Large intestine (tissue), 3 donors: ENCODE results near the gene PACSIN1. TPM values are rescaled to one million over a fixed set of nuclear protein-coding genes. Genes with fewer than 3 reads are reported as not detected.

Experiments
- DNase-seq, 2 donors: peaks; one replicate each; pipeline versions ENCODE4 v3.0.0 to v3.0.0-alpha.2; 2013
- H3K27ac ChIP-seq: one replicate; pipeline ENCODE4 v1.5.1; 2013; ENCODE audit warnings: low read length
- H3K27me3 ChIP-seq: 2 replicates; pipeline ENCODE4 v1.6.1; 2013; ENCODE audit warnings: low read length; ENCODE audit not compliant: control insufficient read depth, insufficient read depth
- H3K36me3 ChIP-seq: 2 replicates; pipeline ENCODE4 v1.6.1; 2013; ENCODE audit warnings: low read length; ENCODE audit not compliant: control insufficient read depth, insufficient read depth
- H3K4me1 ChIP-seq: one replicate; pipeline ENCODE4 v1.6.1; 2013; ENCODE audit warnings: low read length; ENCODE audit not compliant: control insufficient read depth, insufficient read depth
- H3K4me3 ChIP-seq: one replicate; pipeline ENCODE4 v1.5.1; 2013; ENCODE audit warnings: low read length
- H3K9me3 ChIP-seq: one replicate; pipeline ENCODE4 v1.6.1; 2013; ENCODE audit warnings: mild to moderate bottlenecking, low read depth, low read length, moderate library complexity; ENCODE audit not compliant: control insufficient read depth
- WGBS: methylation state at CpG from one replicate; pipeline ENCODE4 v1.1.5; 2013; ENCODE audit warnings: low lambda C conversion rate; ENCODE audit not compliant: insufficient coverage; 5-methylcytosine and 5-hydroxymethylcytosine counted together
- polyA plus RNA-seq: library from polyadenylated mRNA; unstranded; fragments of 120-200 nt; gene quantifications from one replicate; pipeline ENCODE4 v1.2.1, GENCODE V29; 2013

PACSIN1 gene
- polyA plus RNA-seq, 1 donor: 0.33 TPM

DNA sequence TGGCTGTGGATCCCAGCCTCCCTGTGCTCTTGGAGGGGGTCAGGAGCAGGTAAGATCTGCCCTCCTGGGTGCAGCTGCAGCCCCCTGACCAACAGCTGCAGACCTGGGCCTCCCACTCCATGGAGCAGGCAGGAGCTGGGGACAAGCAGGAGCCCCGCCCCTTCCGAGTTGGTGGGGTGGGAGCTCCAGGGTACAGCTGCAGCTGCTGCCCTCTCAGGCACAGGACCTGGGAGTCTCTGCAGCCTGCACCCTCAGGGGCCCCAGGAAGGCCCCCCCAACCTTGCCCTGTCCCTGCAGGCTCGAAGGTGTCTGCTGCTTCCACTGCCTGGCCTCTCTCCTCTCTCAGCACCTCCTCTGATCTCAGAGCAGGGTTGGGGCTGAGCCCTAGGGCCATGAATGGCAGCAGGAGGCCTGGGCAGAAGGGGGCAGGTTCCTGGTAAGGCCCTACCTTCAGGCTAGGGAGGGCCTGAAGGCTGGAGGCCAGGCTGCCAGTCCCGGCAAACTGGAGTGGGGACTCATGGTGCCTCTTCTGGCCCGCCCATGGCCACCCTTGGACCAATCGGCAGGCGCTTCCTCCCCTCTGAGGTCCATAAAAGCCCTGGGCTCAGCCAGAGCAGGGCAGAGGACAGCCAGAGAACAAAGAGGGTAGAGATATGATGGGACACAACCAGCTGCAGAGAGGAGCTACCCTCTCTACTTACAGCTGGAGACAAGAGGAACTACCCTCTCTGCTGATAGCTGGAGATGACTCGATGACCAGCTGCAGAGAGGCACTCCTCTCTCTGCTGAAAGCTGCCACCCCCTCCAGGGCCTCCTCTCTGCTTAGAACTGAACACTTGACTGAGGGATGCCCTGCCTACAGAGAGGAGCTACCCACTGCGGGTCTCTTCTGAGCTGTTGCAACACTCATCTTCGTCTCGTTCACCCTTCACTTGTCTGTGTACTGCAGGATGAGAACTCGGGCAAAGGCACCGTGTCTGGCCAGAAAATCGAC is 7.8 kb upstream of the PACSIN1 start:
- H3K4me1 ChIP-seq: peaks cover 4% of the 10 kb centered on the region
- no peak overlapping the region for H3K4me3 ChIP-seq
- H3K36me3 ChIP-seq: no peaks in the 10 kb centered on the region
- no peak for DNase-seq
- H3K27ac ChIP-seq: no peak overlapping the region
- no peaks in the 10 kb centered on the region for H3K27me3 ChIP-seq
- H3K9me3 ChIP-seq: no peaks in the 10 kb centered on the region
- no CpG with 5 or more reads among the region's 14 CpGs for WGBS

DNA sequence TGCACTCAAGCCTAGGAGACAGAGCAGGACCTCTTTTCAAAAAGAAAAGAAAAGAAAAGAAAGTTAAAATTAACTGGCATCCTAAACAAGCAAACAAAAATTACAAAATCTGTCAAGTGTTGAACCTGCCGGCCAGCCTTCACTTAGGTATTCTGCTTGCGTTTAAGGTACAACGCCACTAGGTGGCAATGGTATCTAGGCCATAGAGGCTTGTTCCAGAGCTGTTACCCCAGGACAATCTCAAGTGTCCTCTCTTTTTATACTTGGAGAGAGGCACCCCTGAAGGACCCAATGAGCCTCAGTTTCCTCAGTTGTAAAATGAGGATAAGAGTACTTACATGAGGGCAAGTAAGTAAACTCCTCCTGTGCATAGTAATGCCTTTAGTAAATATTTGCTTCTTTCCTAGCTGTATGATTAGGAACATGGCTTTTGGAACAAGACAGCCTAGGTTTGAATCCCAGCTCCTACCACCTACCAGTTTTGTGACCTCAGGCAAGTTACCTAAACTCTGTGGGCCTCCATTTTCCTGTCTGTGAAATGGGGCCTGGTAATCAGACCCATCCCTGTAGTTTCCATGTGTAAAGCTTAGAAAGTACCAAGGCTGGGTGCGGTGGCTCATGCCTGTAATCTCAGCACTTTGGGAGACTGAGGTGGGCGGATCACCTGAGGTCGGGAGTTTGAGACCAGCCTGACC is 5.8 kb upstream of the PACSIN1 start:
- H3K27ac ChIP-seq: no peak overlapping the region
- no CpG with 5 or more reads among the region's 6 CpGs for WGBS
- peaks cover 4% of the 10 kb centered on the region for H3K4me1 ChIP-seq
- H3K9me3 ChIP-seq: no peaks in the 10 kb centered on the region
- no peak overlapping the region for H3K4me3 ChIP-seq
- peak; percentile 29 to 35 for DNase-seq
- no peaks in the 10 kb centered on the region for H3K36me3 ChIP-seq
- peaks cover 8% of the 10 kb centered on the region for H3K27me3 ChIP-seq

DNA sequence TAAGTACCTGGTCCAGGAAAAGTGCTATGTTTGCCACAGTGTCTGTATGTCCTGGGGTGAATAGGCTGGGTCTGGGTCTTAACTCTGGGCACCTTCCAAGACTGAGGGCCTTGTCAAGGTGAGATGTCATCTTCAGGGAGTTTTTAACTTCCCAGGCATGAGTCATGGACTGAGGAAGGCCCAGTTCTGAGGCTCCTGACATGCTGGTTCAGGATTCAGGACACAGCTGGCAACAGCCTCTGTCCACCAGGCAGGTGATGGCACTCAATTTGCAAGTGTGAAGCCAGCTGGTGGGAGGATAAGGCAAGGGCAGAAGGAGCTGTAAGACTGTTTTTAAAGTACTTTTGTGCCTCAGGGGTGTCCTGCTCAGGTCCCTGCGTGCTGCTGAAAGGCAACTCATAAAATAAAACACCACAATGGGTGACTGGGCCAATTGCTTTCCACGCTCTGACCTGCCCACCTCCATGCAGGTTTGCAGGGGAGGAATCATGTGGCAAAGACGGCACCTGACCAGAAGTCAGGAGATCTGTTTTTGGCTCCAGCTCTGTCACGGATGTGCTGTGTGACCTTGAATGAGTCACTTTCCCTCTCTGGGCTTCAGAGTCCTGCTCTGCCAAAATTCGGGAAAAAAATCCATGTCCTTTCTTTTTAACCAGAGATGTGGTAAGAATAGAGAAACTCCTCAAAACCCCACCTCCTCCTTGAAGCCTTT is 4.9 kb upstream of the PACSIN1 start:
- H3K9me3 ChIP-seq: no peaks in the 10 kb centered on the region
- peaks cover 15% of the 10 kb centered on the region for H3K27me3 ChIP-seq
- H3K36me3 ChIP-seq: no peaks in the 10 kb centered on the region
- WGBS: no CpG with 5 or more reads among the region's 5 CpGs
- no peak overlapping the region for H3K27ac ChIP-seq
- peaks cover 7% of the 10 kb centered on the region for H3K4me1 ChIP-seq
- DNase-seq: no peak
- no peak overlapping the region for H3K4me3 ChIP-seq

DNA sequence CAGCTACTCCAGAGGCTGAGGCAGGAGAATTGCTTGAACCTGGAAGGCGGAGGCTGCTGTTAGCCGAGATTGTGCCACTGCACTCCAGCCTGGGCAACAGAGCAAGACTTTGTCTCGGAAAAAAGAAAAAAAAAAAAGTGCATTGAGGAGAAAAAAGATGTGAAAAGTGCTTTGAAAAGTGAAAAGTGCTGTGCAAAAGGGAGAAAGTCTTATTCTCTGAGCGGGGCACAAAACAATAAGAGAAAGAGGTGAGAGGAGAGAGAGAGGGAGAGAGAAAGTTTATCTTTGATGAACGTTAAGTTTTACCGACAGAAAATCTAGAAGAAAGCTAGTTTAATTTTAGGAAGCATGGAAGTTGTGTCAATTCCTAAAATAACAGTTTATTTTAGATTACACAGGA is 3.9 kb upstream of the PACSIN1 start:
- H3K4me1 ChIP-seq: peaks cover 7% of the 10 kb centered on the region
- no peak for DNase-seq
- 68% methylated on average over 5 of the region's 6 CpGs for WGBS

DNA sequence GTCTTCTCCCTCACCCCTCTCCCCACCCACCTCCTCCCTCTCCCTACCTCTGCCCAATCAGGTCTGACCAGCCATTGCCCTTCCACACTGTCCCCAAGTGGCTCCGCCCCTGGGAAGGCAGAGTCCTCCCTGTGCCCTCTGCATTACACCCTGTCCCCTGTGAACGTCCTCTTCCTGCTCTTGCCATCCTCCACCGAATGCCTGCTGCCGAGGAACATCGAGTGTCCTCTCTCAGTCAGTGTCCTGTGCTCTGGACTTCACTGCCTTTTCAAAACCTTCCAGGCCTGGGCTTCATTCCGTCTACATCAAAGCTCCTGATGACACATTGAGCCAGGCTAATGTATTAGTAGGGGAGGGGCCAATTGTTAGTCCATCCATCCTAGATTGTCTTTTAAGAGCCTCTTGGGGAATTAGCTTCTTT is 3.3 kb upstream of the PACSIN1 start:
- H3K36me3 ChIP-seq: no peaks in the 10 kb centered on the region
- H3K9me3 ChIP-seq: peaks cover 3% of the 10 kb centered on the region
- H3K27me3 ChIP-seq: peaks cover 27% of the 10 kb centered on the region
- peaks cover 7% of the 10 kb centered on the region for H3K4me1 ChIP-seq
- DNase-seq: peak in 1 of 2 donors; percentile 45
- no peak overlapping the region for H3K27ac ChIP-seq
- WGBS: no CpG with 5 or more reads among the region's 6 CpGs
- no peak overlapping the region for H3K4me3 ChIP-seq

More for the DNA sequence above, 3.9 kb upstream of the PACSIN1 start:
- peaks cover 3% of the 10 kb centered on the region for H3K9me3 ChIP-seq
- no peak overlapping the region for H3K4me3 ChIP-seq
- H3K36me3 ChIP-seq: no peaks in the 10 kb centered on the region
- peaks cover 26% of the 10 kb centered on the region for H3K27me3 ChIP-seq
- H3K27ac ChIP-seq: no peak overlapping the region

DNA sequence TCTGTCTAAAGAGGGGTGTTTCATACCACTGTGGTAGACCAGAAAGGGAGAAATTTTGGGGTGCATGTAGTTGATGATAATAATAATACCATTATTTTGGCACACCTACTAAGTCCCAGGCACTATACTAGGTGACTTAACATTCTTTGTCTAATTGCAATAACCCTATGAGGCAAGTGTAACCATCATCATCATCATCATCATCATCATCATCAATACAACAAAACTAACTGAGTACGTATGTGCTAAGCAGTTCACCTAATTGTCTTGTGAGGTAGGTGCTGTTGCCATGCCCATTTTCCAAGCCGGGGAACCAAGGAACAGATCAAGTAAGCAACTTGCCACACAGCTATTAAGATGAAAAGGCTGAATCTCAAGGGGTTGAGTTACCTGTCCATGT is 2.6 kb upstream of the PACSIN1 start:
- WGBS: no CpG with 5 or more reads among the region's 2 CpGs
- H3K27ac ChIP-seq: no peak overlapping the region
- peaks cover 27% of the 10 kb centered on the region for H3K27me3 ChIP-seq
- no peaks in the 10 kb centered on the region for H3K36me3 ChIP-seq
- H3K4me1 ChIP-seq: peaks cover 7% of the 10 kb centered on the region
- H3K9me3 ChIP-seq: peaks cover 3% of the 10 kb centered on the region
- no peak for DNase-seq
- H3K4me3 ChIP-seq: no peak overlapping the region

DNA sequence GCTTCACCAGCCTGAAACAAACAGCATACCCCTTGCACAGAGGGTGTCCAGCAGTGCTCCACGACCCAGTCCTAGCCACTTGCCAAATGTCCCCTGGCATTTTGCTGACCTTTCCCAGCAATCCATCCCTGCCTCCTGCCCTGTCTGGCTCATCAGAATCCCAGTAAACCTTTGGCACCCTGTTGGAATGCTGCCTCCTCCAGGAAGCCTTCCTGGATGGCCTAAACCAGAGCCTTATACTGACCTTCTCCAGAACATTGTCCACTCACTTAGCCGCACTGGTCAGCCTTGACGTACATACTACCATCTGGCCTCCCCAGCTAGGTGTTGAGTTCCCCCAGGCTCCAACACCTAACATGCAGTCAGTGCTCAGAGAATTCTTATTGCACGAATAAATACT is 2.0 kb upstream of the PACSIN1 start:
- DNase-seq: no peak
- Histone ChIP-seq H3K27ac (no peak overlapping the region), H3K9me3 (peaks cover 3% of the 10 kb centered on the region), H3K4me1 (peaks cover 7% of the 10 kb centered on the region), H3K27me3 (peaks cover 27% of the 10 kb centered on the region), H3K36me3 (no peaks in the 10 kb centered on the region), H3K4me3 (no peak overlapping the region)
- WGBS: no CpG with 5 or more reads among the region's 4 CpGs

DNA sequence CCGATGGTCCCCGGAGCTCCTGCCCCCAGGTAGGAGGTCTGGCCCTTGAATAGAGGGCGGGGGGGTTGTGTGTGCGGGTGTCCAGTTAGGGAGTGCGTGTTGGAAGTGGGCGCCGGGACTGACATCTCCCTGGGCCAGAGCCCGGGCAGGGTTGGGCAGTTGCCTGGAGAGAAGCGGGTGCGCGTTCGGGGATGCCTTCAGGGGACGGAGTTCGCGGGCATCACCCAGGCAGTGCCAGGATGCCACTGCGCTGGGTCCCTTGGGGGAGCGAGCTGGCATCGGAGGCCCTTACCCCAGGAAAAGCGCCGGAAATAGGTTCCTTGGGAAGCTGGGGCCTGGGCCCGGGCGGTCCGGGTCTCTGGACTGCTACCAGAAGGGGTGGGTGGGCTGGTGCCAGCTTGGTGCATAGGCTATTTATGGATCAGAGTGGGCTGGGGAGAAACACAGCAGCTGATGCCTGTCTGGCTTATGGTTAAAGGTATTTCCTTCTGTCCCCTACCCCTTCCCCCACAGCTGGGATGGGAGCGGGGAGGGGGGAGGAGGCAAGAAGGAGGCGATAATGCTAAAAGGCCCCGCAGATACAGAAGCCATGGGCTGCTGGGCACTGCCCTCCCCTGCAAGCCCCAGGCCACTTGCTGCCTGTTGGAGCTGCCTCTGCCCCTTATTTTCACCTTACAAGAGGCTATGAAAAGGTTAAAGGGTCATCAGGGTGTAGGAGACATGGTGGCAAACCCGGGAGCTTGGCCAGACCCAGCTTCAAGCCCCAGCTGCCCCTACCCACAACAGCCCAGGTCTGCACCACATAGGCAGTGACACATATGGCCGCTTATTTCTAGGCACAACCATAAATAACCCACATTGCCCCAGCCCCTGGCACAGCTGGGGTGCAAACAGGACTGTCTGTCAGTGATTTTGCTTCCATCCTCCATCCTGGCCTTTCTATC is 638 bp downstream of the PACSIN1 start:
- H3K27me3 ChIP-seq: peaks cover 27% of the 10 kb centered on the region
- peaks cover 7% of the 10 kb centered on the region for H3K4me1 ChIP-seq
- H3K36me3 ChIP-seq: no peaks in the 10 kb centered on the region
- no CpG with 5 or more reads among the region's 28 CpGs for WGBS
- no peak for DNase-seq
- peaks cover 3% of the 10 kb centered on the region for H3K9me3 ChIP-seq
- H3K27ac ChIP-seq: no peak overlapping the region
- H3K4me3 ChIP-seq: no peak overlapping the region

DNA sequence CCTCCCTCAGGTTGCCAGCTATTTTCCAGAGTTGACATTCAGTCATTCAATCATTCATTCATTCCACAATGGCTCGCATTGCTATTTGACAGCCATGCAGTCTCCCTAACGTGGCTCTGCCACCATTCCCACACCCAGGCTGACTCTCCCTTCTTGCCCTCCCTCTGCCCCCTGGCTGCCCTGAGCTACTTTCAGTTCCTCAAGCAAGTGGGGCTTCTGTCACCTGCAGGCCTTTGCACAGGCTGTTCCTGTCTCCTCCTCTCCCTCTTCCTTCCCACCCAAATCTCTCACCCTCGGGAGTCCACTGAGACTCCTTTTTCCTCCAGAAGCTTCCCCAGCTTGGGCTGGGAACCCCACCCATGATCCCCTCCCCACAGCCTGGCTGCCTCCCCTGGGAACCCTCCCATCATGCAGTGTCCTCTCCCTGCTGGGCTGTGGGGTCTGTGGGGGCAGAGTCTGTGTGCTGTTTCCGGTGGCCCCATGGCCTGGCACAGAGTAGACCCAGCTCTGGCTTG is 2.6 kb downstream of the PACSIN1 start:
- no peak for DNase-seq
- Histone ChIP-seq H3K36me3 (no peaks in the 10 kb centered on the region), H3K9me3 (peaks cover 3% of the 10 kb centered on the region), H3K27me3 (peaks cover 27% of the 10 kb centered on the region), H3K27ac (no peak overlapping the region), H3K4me3 (no peak overlapping the region), H3K4me1 (peaks cover 3% of the 10 kb centered on the region)
- WGBS: 86% methylated on average over 2 of the region's 4 CpGs
